ENCODE results near the gene PNMA1. TPM values are rescaled to one million over a fixed set of nuclear protein-coding genes. Genes with fewer than 3 reads are reported as not detected.

The PNMA1 gene
- total and polyA plus RNA-seq, 9 of the 15 experiments (the other 6 are each of a cell fraction or from before 2014, with no cell fraction given): 1.7 to 26.4 (median 8.7) TPM

- Histone ChIP-seq H2AFZ (ENCODE audit: low read depth, low read length) (no peak overlapping the region), H3K4me2 (ENCODE audit: insufficient read depth, low read length) (peak overlapping the region; percentile 88), H3K9ac (ENCODE audit: insufficient read depth in 1 of 2, low read depth in 2 of 2, low read length in 2 of 2) (peak overlapping the region; percentile 79 to 88), H3K4me1 (replicated peaks in 1 of 2; ENCODE audit: control insufficient read depth in 2 of 2, insufficient read depth in 2 of 2, low read length in 2 of 2) (peaks cover 69 to 74% of the 10 kb centered on the region in 2 experiments), H3K36me3 (ENCODE audit: control insufficient read depth, insufficient read depth, low read length) (peaks cover 52% of the 10 kb centered on the region; the same call in 2 of the 3 replicates), H3K79me2 (ENCODE audit: control insufficient read depth, insufficient read depth, low read length) (peaks cover 100% of the 10 kb centered on the region), H3K4me3 (peak overlapping the region; percentile 33; the same call in 1 of the 2 replicates), H4K20me1 (replicated peaks; ENCODE audit: control insufficient read depth, insufficient read depth, low read length) (peaks cover 14% of the 10 kb centered on the region), H3K27ac (ENCODE audit: extremely low read depth, low read depth, low read length) (peak overlapping the region; percentile 84), H3K27me3 (ENCODE audit: control insufficient read depth in 2 of 2, insufficient read depth in 2 of 2, low read length in 2 of 2) (no peaks in the 10 kb centered on the region), H3K9me3 (replicated peaks; ENCODE audit: control insufficient read depth, insufficient read depth, low read depth, low read length) (no peaks in the 10 kb centered on the region), H3K9me1 (ENCODE audit: control insufficient read depth, insufficient read depth, low read length) (peaks cover 4% of the 10 kb centered on the region)
- intact Hi-C loops (cut with micrococcal nuclease): loop anchor here (5.0 kb wide), 1 partner anchor 34 kb away; no protein-coding TSS in a partner anchor
- DNase-seq (ENCODE audit: extremely low read depth in 1 of 4, low spot score in 3 of 4) (peak; percentile 70 to 92 (median 80)), FAIRE-seq (peak; percentile 93), ATAC-seq (peak; percentile 77)
- WGBS (ENCODE audit: insufficient coverage, low coverage, missing lambda C conversion rate): 6% methylated on average over 8 of the region's 9 CpGs
- in situ Hi-C loops (cut with MboI): no loop called here
- ChIA-PET CTCF (ENCODE audit: low intra/inter-chr PET ratio) (no interaction called here), POLR2A (interaction anchor here (0.8 to 6.2 kb wide), 11 partner anchors 10 to 134 kb away, joined by 3 to 80 read pairs (median 5); partner anchors contain the start of genes PTGR2 and ZNF410)
- BruUV-seq (replicated peaks): no TSS peak
- TF ChIP-seq SRSF9 (IDR thresholded peaks at IDR 0.05; ENCODE audit: borderline replicate concordance, low read depth, low read length) (no peak), ZNF197 (CRISPR knock-in tag; IDR thresholded peaks at IDR 0.05; ENCODE audit: low read depth) (no peak), TRIM28 (IDR thresholded peaks at IDR 0.05) (no peak), RUNX1 (IDR thresholded peaks at IDR 0.05; ENCODE audit: low read depth) (no peak), ZNF764 (CRISPR knock-in tag; IDR thresholded peaks at IDR 0.05; ENCODE audit: low read depth) (no peak), ARID2 (IDR thresholded peaks at IDR 0.05) (no peak), CHD7 (IDR thresholded peaks at IDR 0.05; ENCODE audit: low read depth, low read length) (no peak), SMAD1 (IDR thresholded peaks at IDR 0.05; ENCODE audit: low read depth, low read length, partially characterized antibody) (no peak), ELF2 (CRISPR knock-in tag; IDR thresholded peaks at IDR 0.05) (no peak), ZNF253 (CRISPR knock-in tag; conservative IDR thresholded peaks at IDR 0.05) (no peak), CCAR2 (IDR thresholded peaks at IDR 0.05; ENCODE audit: low read depth, low read length) (no peak)
These were observed 39.1 kb upstream of the PNMA1 start for GRCh38 chr14:73753124-73753886.
